OCI-LY7 (cell line): ENCODE measurements around the gene SLC5A1. TPM values are rescaled to one million over a fixed set of nuclear protein-coding genes. Genes with fewer than 3 reads are reported as not detected.
A peak's percentile ranks its signal among the peaks of the same experiment; 100 is the strongest.

ENCODE experiments used
- BruUV-seq: library from RNA; stranded (reverse); fragments of 400-500 nt; replicated peaks from 2 replicates; lab custom pipeline; 2021; lab: Mats Ljungman, UMichigan
- CTCF ChIA-PET: fragments of 300-600 bp; sonication (Branson Sonifier 250); formaldehyde crosslinking; loops from one replicate; lab custom pipeline; 2022; ENCODE audit warnings: antibody characterized with exemption; ENCODE audit not compliant: unreplicated experiment; lab: Charles Lee
- POLR2A ChIA-PET: fragments of 300-600 bp; sonication (Branson Sonifier 250); formaldehyde crosslinking; loops from one replicate; lab custom pipeline; 2022; ENCODE audit warnings: antibody characterized with exemption; lab: Charles Lee
- DNase-seq: peaks from one replicate; pipeline ENCODE4 v3.0.0-alpha.2; 2015; ENCODE audit warnings: low spot score
- H2AFZ ChIP-seq: fragments of 200-600 bp; sonication (generic), shearing (Covaris generic); 2 replicates; pipeline ENCODE4 v1.6.1; 2014; ENCODE audit warnings: mild to moderate bottlenecking, antibody characterized with exemption, low read length, moderate library complexity
- H3K27ac ChIP-seq: fragments of 200-600 bp; sonication (generic); 2 replicates; pipeline ENCODE4 v1.5.1; 2014; ENCODE audit warnings: mixed run types, low read depth, mild to moderate bottlenecking, moderate library complexity, low read length, inconsistent platforms; ENCODE audit not compliant: poor library complexity, severe bottlenecking
- H3K36me3 ChIP-seq: fragments of 200-600 bp; sonication (generic); 2 replicates; pipeline ENCODE4 v1.6.1; 2014; ENCODE audit warnings: mild to moderate bottlenecking, antibody characterized with exemption, low read length, moderate library complexity, mixed read lengths; ENCODE audit not compliant: insufficient read depth
- H3K4me1 ChIP-seq: fragments of 200-600 bp; sonication (generic); 2 replicates; pipeline ENCODE4 v1.5.1; 2014; ENCODE audit warnings: mild to moderate bottlenecking, low read length; ENCODE audit not compliant: insufficient read depth, poor library complexity, severe bottlenecking
- H3K4me2 ChIP-seq: fragments of 200-600 bp; sonication (generic); 2 replicates; pipeline ENCODE4 v1.6.1; 2014; ENCODE audit warnings: mild to moderate bottlenecking, low read length
- H3K4me3 ChIP-seq: fragments of 200-600 bp; sonication (generic); 2 replicates; pipeline ENCODE4 v1.5.1; 2014; ENCODE audit warnings: mild to moderate bottlenecking, low read depth, low read length; ENCODE audit not compliant: poor library complexity, severe bottlenecking
- H3K79me2 ChIP-seq: fragments of 200-600 bp; sonication (generic); 2 replicates; pipeline ENCODE4 v1.6.1; 2016; ENCODE audit warnings: low read depth, mild to moderate bottlenecking, low read length, moderate library complexity, mixed read lengths; ENCODE audit not compliant: insufficient read depth
- H3K9me2 ChIP-seq: fragments of 200-600 bp; sonication (generic); 2 replicates; pipeline ENCODE4 v1.6.1; 2016; ENCODE audit warnings: mild to moderate bottlenecking, low read length, mixed read lengths; ENCODE audit not compliant: insufficient read depth
- H3K9me3 ChIP-seq: fragments of 200-600 bp; sonication (generic); 2 replicates; pipeline ENCODE4 v1.6.1; 2014; ENCODE audit warnings: mild to moderate bottlenecking, mixed run types, low read length, mixed read lengths
- H4K20me1 ChIP-seq: fragments of 200-600 bp; sonication (generic); 2 replicates; pipeline ENCODE4 v1.6.1; 2014; ENCODE audit warnings: mild to moderate bottlenecking, antibody characterized with exemption, low read length, moderate library complexity, mixed read lengths; ENCODE audit not compliant: insufficient read depth
- CTCF ChIP-seq: fragments of 200-600 bp; sonication (generic); conservative IDR thresholded peaks from 2 replicates; pipeline ENCODE4 v1.5.1; 2014; ENCODE audit warnings: mild to moderate bottlenecking, antibody characterized with exemption, low read length, moderate library complexity, mixed read lengths
- EZH2phosphoT487 ChIP-seq: fragments of 200-600 bp; sonication (generic); IDR thresholded peaks from 2 replicates; pipeline ENCODE4 v1.6.1; 2018; ENCODE audit warnings: low read depth, borderline replicate concordance, mild to moderate bottlenecking, mixed run types, antibody characterized with exemption, low read length, moderate library complexity, mixed read lengths
- intact Hi-C: fragments of 100-400 bp; cut with micrococcal nuclease; formaldehyde crosslinking; loops from one replicate; pipeline ENCODE4 v1.10.0; 2022; ENCODE audit not compliant: unreplicated experiment
- total RNA-seq, 2 experiments: library from RNA; depleted of rRNA in 1 of 2; stranded (reverse); fragments of >200 nt in 1 of 2; shearing (Covaris generic) in 1 of 2; gene quantifications; 2 replicates each; pipeline ENCODE4 v1.2.3, GENCODE V29; 2014 to 2022

SLC5A1 gene
- total RNA-seq, 2 experiments from 2014 or later = not detected

- POLR2A ChIA-PET = interaction anchor here (0.6 kb wide), 1 partner anchor 389 kb away, joined by 10 read pairs; no protein-coding TSS in a partner anchor
- no TSS peak for BruUV-seq
- no peak overlapping the region for H2AFZ ChIP-seq
- H3K9me3 ChIP-seq = no peaks in the 10 kb centered on the region
- CTCF ChIA-PET = no interaction called here
- DNase-seq = no peak
- no peak for TF ChIP-seq CTCF
- no peak for TF ChIP-seq EZH2phosphoT487
- no peaks in the 10 kb centered on the region for H3K79me2 ChIP-seq
- H4K20me1 ChIP-seq = no peaks in the 10 kb centered on the region
- no peak overlapping the region for H3K4me2 ChIP-seq
- H3K4me1 ChIP-seq = no peaks in the 10 kb centered on the region
- H3K36me3 ChIP-seq = no peaks in the 10 kb centered on the region
- H3K9me2 ChIP-seq = no peaks in the 10 kb centered on the region
- no peak overlapping the region for H3K4me3 ChIP-seq
- intact Hi-C loops = no loop called here
- no peak overlapping the region for H3K27ac ChIP-seq
Observed at GRCh38 chr22:32097881-32098499, 54.9 kb downstream of the SLC5A1 start.

- no peak for DNase-seq
- H2AFZ ChIP-seq = no peak overlapping the region
- H4K20me1 ChIP-seq = no peaks in the 10 kb centered on the region
- ChIA-PET POLR2A (no interaction called here), CTCF (interaction anchor here (0.5 kb wide), 1 partner anchor 435 kb away, joined by 3 read pairs; no protein-coding TSS in a partner anchor)
- no peaks in the 10 kb centered on the region for H3K9me3 ChIP-seq
- no peaks in the 10 kb centered on the region for H3K36me3 ChIP-seq
- H3K9me2 ChIP-seq = no peaks in the 10 kb centered on the region
- H3K79me2 ChIP-seq = no peaks in the 10 kb centered on the region
- no peak overlapping the region for H3K4me3 ChIP-seq
- intact Hi-C loops = no loop called here
- H3K4me1 ChIP-seq = no peaks in the 10 kb centered on the region
- no peak overlapping the region for H3K27ac ChIP-seq
- TF ChIP-seq EZH2phosphoT487 = no peak
- no peak for TF ChIP-seq CTCF
- BruUV-seq = no TSS peak
- H3K4me2 ChIP-seq = no peak overlapping the region
Observed at GRCh38 chr22:32100711-32101110, 57.6 kb downstream of the SLC5A1 start.

- Histone ChIP-seq H2AFZ (no peak overlapping the region), H3K36me3 (no peaks in the 10 kb centered on the region), H3K9me2 (no peaks in the 10 kb centered on the region), H3K4me2 (no peak overlapping the region), H3K4me3 (no peak overlapping the region), H3K9me3 (no peaks in the 10 kb centered on the region), H4K20me1 (no peaks in the 10 kb centered on the region), H3K27ac (no peak overlapping the region), H3K4me1 (no peaks in the 10 kb centered on the region), H3K79me2 (no peaks in the 10 kb centered on the region)
- intact Hi-C loops = no loop called here
- CTCF ChIA-PET = interaction anchor here (0.6 to 1.0 kb wide), 2 partner anchors 98 to 473 kb away, joined by 3 read pairs; no protein-coding TSS in a partner anchor
- POLR2A ChIA-PET = no interaction called here
- peak; percentile 11 for DNase-seq
- no peak for TF ChIP-seq EZH2phosphoT487
- peak; percentile 76 for TF ChIP-seq CTCF
- BruUV-seq = no TSS peak
Observed at GRCh38 chr22:32103658-32104315, 60.7 kb downstream of the SLC5A1 start.
